Measurements from ENCODE around the gene EML4.
A peak's percentile ranks its signal among the peaks of the same experiment; 100 is the strongest.

The EML4 gene

GRCh38 chr2:42307180-42307579 lies 138.0 kb downstream of the EML4 start:
- no peak for DNase-seq (ENCODE audit: low spot score)

GRCh38 chr2:42309366-42309765 lies 140.2 kb downstream of the EML4 start:
- no peak for DNase-seq (ENCODE audit: low spot score)

- DNase-seq (ENCODE audit: low spot score) = no peak
These were observed 140.9 kb downstream of the EML4 start for GRCh38 chr2:42310007-42310515.

- no peak for DNase-seq (ENCODE audit: low spot score)
These were observed 143.0 kb downstream of the EML4 start for GRCh38 chr2:42312106-42312505.

- no peak for DNase-seq (ENCODE audit: low spot score)
These were observed 145.8 kb downstream of the EML4 start for GRCh38 chr2:42314892-42315468.

- no peak for DNase-seq (ENCODE audit: low spot score)
These were observed 146.8 kb downstream of the EML4 start for GRCh38 chr2:42315844-42316470.

- no peak for DNase-seq (ENCODE audit: low spot score)
These were observed 147.8 kb downstream of the EML4 start for GRCh38 chr2:42316910-42317309.

- DNase-seq (ENCODE audit: low spot score) = no peak
These were observed 148.3 kb downstream of the EML4 start for GRCh38 chr2:42317486-42317885.

GRCh38 chr2:42317945-42318344 lies 148.8 kb downstream of the EML4 start:
- no peak for DNase-seq (ENCODE audit: low spot score)

GRCh38 chr2:42319265-42319664 lies 150.1 kb downstream of the EML4 start:
- no peak for DNase-seq (ENCODE audit: low spot score)

GRCh38 chr2:42321452-42322064 lies 152.4 kb downstream of the EML4 start:
- DNase-seq (ENCODE audit: low spot score) = no peak

GRCh38 chr2:42324244-42324643 lies 155.1 kb downstream of the EML4 start:
- no peak for DNase-seq (ENCODE audit: low spot score)

- DNase-seq (ENCODE audit: low spot score) = no peak
These were observed 155.8 kb downstream of the EML4 start for GRCh38 chr2:42324949-42325348.

- DNase-seq (ENCODE audit: low spot score) = no peak
These were observed 156.5 kb downstream of the EML4 start for GRCh38 chr2:42325609-42326008.

- no peak for DNase-seq (ENCODE audit: low spot score)
These were observed 158.0 kb downstream of the EML4 start for GRCh38 chr2:42327125-42327524.

- DNase-seq (ENCODE audit: low spot score) = peak; percentile 57
These were observed 159.1 kb downstream of the EML4 start for GRCh38 chr2:42328148-42328833.

- no peak for DNase-seq (ENCODE audit: low spot score)
These were observed 159.8 kb downstream of the EML4 start for GRCh38 chr2:42328923-42329322.

GRCh38 chr2:42329736-42330135 lies 160.6 kb downstream of the EML4 start:
- no peak for DNase-seq (ENCODE audit: low spot score)

GRCh38 chr2:42331569-42332284 lies 162.6 kb downstream of the EML4 start:
- no peak for DNase-seq (ENCODE audit: low spot score)

- DNase-seq (ENCODE audit: low spot score) = no peak
These were observed 163.4 kb downstream of the EML4 start for GRCh38 chr2:42332575-42332974.

- no peak for DNase-seq (ENCODE audit: low spot score)
These were observed 164.4 kb downstream of the EML4 start for GRCh38 chr2:42333579-42333978.

GRCh38 chr2:42334220-42334619 lies 165.1 kb downstream of the EML4 start:
- no peak for DNase-seq (ENCODE audit: low spot score)
